Liver (tissue), 9 donors: ENCODE results near the gene ADK. TPM values are rescaled to one million over a fixed set of nuclear protein-coding genes. Genes with fewer than 3 reads are reported as not detected.

Source experiments
- DNase-seq: peaks from one replicate; pipeline ENCODE4 v3.0.0-alpha.2; 2017; ENCODE audit warnings: low spot score
- H3K27ac ChIP-seq, 2 donors: one replicate each; pipeline ENCODE4 v1.7.0; 2013; ENCODE audit warnings: inconsistent platforms in 2 of 2, low read length in 2 of 2, control low read depth in 1 of 2, low read depth in 1 of 2, mild to moderate bottlenecking in 1 of 2
- H3K27me3 ChIP-seq, 4 donors: one replicate each; pipeline versions ENCODE4 v1.6.1 to v1.7.0; 2013; ENCODE audit warnings: low read length in 3 of 4, inconsistent platforms in 1 of 4, mild to moderate bottlenecking in 1 of 4, moderate library complexity in 1 of 4; ENCODE audit not compliant: control insufficient read depth in 4 of 4, insufficient read depth in 4 of 4
- H3K36me3 ChIP-seq, 4 donors: one replicate each; pipeline versions ENCODE4 v1.6.1 to v1.7.0; 2013; ENCODE audit warnings: low read length in 3 of 4, mild to moderate bottlenecking in 3 of 4, low read depth in 1 of 4, moderate library complexity in 1 of 4; ENCODE audit not compliant: control insufficient read depth in 4 of 4, insufficient read depth in 3 of 4
- H3K4me1 ChIP-seq, 4 donors: one replicate each; pipeline versions ENCODE4 v1.6.1 to v1.7.0; 2013; ENCODE audit warnings: low read length in 3 of 4, mild to moderate bottlenecking in 3 of 4, moderate library complexity in 1 of 4; ENCODE audit not compliant: control insufficient read depth in 4 of 4, insufficient read depth in 4 of 4
- H3K4me3 ChIP-seq, 3 donors: one replicate each; pipeline versions ENCODE4 v1.6.1 to v1.7.0; 2013; ENCODE audit warnings: low read length in 3 of 3, control low read depth in 1 of 3, low read depth in 1 of 3, mild to moderate bottlenecking in 1 of 3
- H3K9ac ChIP-seq, 2 donors: one replicate each; pipeline ENCODE4 v1.7.0; 2013; ENCODE audit warnings: low read length in 2 of 2, mild to moderate bottlenecking in 2 of 2, moderate library complexity in 2 of 2, control low read depth in 1 of 2, low read depth in 1 of 2
- H3K9me3 ChIP-seq, 4 donors: one replicate each; pipeline versions ENCODE4 v1.6.1 to v1.7.0; 2013; ENCODE audit warnings: low read length in 3 of 4; ENCODE audit not compliant: control insufficient read depth in 4 of 4
- ATF3 ChIP-seq: IDR thresholded peaks from 2 replicates; pipeline ENCODE4 v1.6.1; 2016; ENCODE audit warnings: antibody characterized with exemption
- CTCF ChIP-seq: fragments of 150-350 bp; IDR thresholded peaks from 2 replicates; pipeline ENCODE4 v1.5.1; 2017; ENCODE audit warnings: improper control_type of control experiment, low read depth, low read length; ENCODE audit not compliant: missing input control
- EGR1 ChIP-seq, 2 donors: IDR thresholded peaks; 2 replicates each; pipeline ENCODE4 v1.6.1; 2016 to 2018; ENCODE audit warnings: antibody characterized with exemption in 2 of 2, low read depth in 2 of 2
- FOXA1 ChIP-seq: IDR thresholded peaks from 2 replicates; pipeline ENCODE4 v1.6.1; 2016; ENCODE audit warnings: antibody characterized with exemption
- FOXA2 ChIP-seq: IDR thresholded peaks from 2 replicates; pipeline ENCODE4 v1.6.1; 2016; ENCODE audit warnings: antibody characterized with exemption
- GABPA ChIP-seq, 2 donors: IDR thresholded peaks in 1 of 2; conservative IDR thresholded peaks in 1 of 2; 2 replicates each; pipeline ENCODE4 v1.6.1; 2016; ENCODE audit warnings: antibody characterized with exemption in 2 of 2, mild to moderate bottlenecking in 1 of 2, moderate library complexity in 1 of 2
- HNF4A ChIP-seq, 2 donors: conservative IDR thresholded peaks; 2 replicates each; pipeline ENCODE4 v1.6.1; 2016; ENCODE audit warnings: antibody characterized with exemption in 2 of 2, mild to moderate bottlenecking in 2 of 2
- HNF4G ChIP-seq: IDR thresholded peaks from 2 replicates; pipeline ENCODE4 v1.6.1; 2016; ENCODE audit warnings: antibody characterized with exemption
- JUND ChIP-seq, 2 donors: IDR thresholded peaks; 2 replicates each; pipeline ENCODE4 v1.6.1; 2016; ENCODE audit warnings: antibody characterized with exemption in 2 of 2
- MAX ChIP-seq: IDR thresholded peaks from 2 replicates; pipeline ENCODE4 v1.6.1; 2016; ENCODE audit warnings: antibody characterized with exemption
- NR2F2 ChIP-seq: IDR thresholded peaks from 2 replicates; pipeline ENCODE4 v1.6.1; 2016; ENCODE audit warnings: antibody characterized with exemption
- RAD21 ChIP-seq, 2 donors: IDR thresholded peaks; 2 replicates each; pipeline ENCODE4 v1.6.1; 2016; ENCODE audit warnings: antibody characterized with exemption in 2 of 2, mild to moderate bottlenecking in 2 of 2
- RXRA ChIP-seq, 2 donors: IDR thresholded peaks; 2 replicates each; pipeline ENCODE4 v1.6.1; 2017 to 2018; ENCODE audit warnings: antibody characterized with exemption in 2 of 2, mild to moderate bottlenecking in 1 of 2
- SP1 ChIP-seq: IDR thresholded peaks from 2 replicates; pipeline ENCODE4 v1.6.1; 2018; ENCODE audit warnings: antibody characterized with exemption, mild to moderate bottlenecking
- TAF1 ChIP-seq: conservative IDR thresholded peaks from 2 replicates; pipeline ENCODE4 v1.6.1; 2016; ENCODE audit warnings: antibody characterized with exemption, mild to moderate bottlenecking
- YY1 ChIP-seq: IDR thresholded peaks from 2 replicates; pipeline ENCODE4 v1.6.1; 2016; ENCODE audit warnings: antibody characterized with exemption, mild to moderate bottlenecking
- WGBS: extraction: QIAGEN DNeasy Blood & Tissue Kit; methylation state at CpG from one replicate; pipeline ENCODE4 v1.1.7; 2013; 5-methylcytosine and 5-hydroxymethylcytosine counted together
- polyA plus RNA-seq, 2 donors: library from polyadenylated mRNA; stranded (reverse) in 1 of 2; unstranded in 1 of 2; fragments of 200-250 nt in 1 of 2; fragments of >200 nt in 1 of 2; fragmentation: Nextera tagmentation in 1 of 2; extraction: Ambion mirVana in 1 of 2; gene quantifications; one replicate each; pipeline versions ENCODE4 v1.2.1 to v1.2.3, GENCODE V29; 2013 to 2015
- total RNA-seq, 2 donors: library from RNA; depleted of rRNA; stranded (reverse); fragments of >200 nt; gene quantifications; one replicate each; pipeline ENCODE4 v1.2.3, GENCODE V29; 2014
- TF ChIP-seq, protein P1 (sequence below): IDR thresholded peaks from 2 replicates; pipeline ENCODE4 v1.6.1; 2016; ENCODE audit warnings: antibody characterized with exemption
- TF ChIP-seq, protein P2 (sequence below): IDR thresholded peaks from 2 replicates; pipeline ENCODE4 v1.6.1; 2016; ENCODE audit warnings: antibody characterized with exemption, mild to moderate bottlenecking
- donor health status: healthy.
- donor health status: healthy.
- donor health status: healthy.
- donor health status: healthy.
- donor health status: healthy.

ADK gene
- total and polyA plus RNA-seq, 4 donors: 18.0 to 110 (median 65.5) TPM

- TF ChIP-seq RAD21 (IDR thresholded peaks at IDR 0.05) (no peak), FOXA2 (no peak), EGR1 (IDR thresholded peaks at IDR 0.05; ENCODE audit: low read depth in 2 of 2) (no peak), TAF1 (no peak), GABPA (IDR thresholded peaks at IDR 0.05 in 1 of 2, conservative IDR thresholded peaks at IDR 0.05 in 1 of 2) (no peak), HNF4A (conservative IDR thresholded peaks at IDR 0.05) (no peak)
Measured at GRCh38 chr10:74483356-74483755, 332.3 kb downstream of the ADK start (continued).

GRCh38 chr10:74485283-74485682, 334.3 kb downstream of the ADK start:
- TF ChIP-seq HNF4G: no peak
- no peak for TF ChIP-seq FOXA1
- TF ChIP-seq TAF1: no peak
- TF ChIP-seq JUND (IDR thresholded peaks at IDR 0.05): no peak
- TF ChIP-seq YY1: no peak
- TF ChIP-seq FOXA2: no peak
- no peak for TF ChIP-seq RAD21 (IDR thresholded peaks at IDR 0.05)
- no peak for TF ChIP-seq HNF4A (conservative IDR thresholded peaks at IDR 0.05)
- Histone ChIP-seq H3K4me1 (peaks cover 0 to 3% (median 0%) of the 10 kb centered on the region in 4 donors), H3K4me3 (no peak overlapping the region), H3K36me3 (peaks cover 0 to 2% (median 0%) of the 10 kb centered on the region in 4 donors), H3K9ac (no peak overlapping the region), H3K9me3 (no peaks in the 10 kb centered on the region), H3K27me3 (no peaks in the 10 kb centered on the region), H3K27ac (no peak overlapping the region)
- no peak for DNase-seq
- WGBS: 98% methylated on average over 2 of the region's 2 CpGs

- Histone ChIP-seq H3K27me3 (no peaks in the 10 kb centered on the region), H3K9me3 (no peaks in the 10 kb centered on the region), H3K9ac (no peak overlapping the region), H3K4me3 (no peak overlapping the region), H3K36me3 (peaks cover 0 to 2% (median 0%) of the 10 kb centered on the region in 4 donors), H3K4me1 (peaks cover 0 to 4% (median 0%) of the 10 kb centered on the region in 4 donors), H3K27ac (no peak overlapping the region)
- no peak for DNase-seq
- TF ChIP-seq FOXA2 (no peak), NR2F2 (no peak), JUND (IDR thresholded peaks at IDR 0.05) (no peak), RXRA (IDR thresholded peaks at IDR 0.05) (no peak), SP1 (no peak), EGR1 (IDR thresholded peaks at IDR 0.05; ENCODE audit: low read depth in 2 of 2) (no peak), YY1 (no peak), MAX (no peak), RAD21 (IDR thresholded peaks at IDR 0.05) (no peak), TAF1 (no peak), FOXA1 (no peak), CTCF (no peak), ATF3 (no peak), GABPA (IDR thresholded peaks at IDR 0.05 in 1 of 2, conservative IDR thresholded peaks at IDR 0.05 in 1 of 2) (no peak), HNF4G (no peak), HNF4A (conservative IDR thresholded peaks at IDR 0.05) (no peak)
- TF ChIP-seq, protein P1, sequence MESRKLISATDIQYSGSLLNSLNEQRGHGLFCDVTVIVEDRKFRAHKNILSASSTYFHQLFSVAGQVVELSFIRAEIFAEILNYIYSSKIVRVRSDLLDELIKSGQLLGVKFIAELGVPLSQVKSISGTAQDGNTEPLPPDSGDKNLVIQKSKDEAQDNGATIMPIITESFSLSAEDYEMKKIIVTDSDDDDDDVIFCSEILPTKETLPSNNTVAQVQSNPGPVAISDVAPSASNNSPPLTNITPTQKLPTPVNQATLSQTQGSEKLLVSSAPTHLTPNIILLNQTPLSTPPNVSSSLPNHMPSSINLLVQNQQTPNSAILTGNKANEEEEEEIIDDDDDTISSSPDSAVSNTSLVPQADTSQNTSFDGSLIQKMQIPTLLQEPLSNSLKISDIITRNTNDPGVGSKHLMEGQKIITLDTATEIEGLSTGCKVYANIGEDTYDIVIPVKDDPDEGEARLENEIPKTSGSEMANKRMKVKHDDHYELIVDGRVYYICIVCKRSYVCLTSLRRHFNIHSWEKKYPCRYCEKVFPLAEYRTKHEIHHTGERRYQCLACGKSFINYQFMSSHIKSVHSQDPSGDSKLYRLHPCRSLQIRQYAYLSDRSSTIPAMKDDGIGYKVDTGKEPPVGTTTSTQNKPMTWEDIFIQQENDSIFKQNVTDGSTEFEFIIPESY: no peak
- TF ChIP-seq, protein P2, sequence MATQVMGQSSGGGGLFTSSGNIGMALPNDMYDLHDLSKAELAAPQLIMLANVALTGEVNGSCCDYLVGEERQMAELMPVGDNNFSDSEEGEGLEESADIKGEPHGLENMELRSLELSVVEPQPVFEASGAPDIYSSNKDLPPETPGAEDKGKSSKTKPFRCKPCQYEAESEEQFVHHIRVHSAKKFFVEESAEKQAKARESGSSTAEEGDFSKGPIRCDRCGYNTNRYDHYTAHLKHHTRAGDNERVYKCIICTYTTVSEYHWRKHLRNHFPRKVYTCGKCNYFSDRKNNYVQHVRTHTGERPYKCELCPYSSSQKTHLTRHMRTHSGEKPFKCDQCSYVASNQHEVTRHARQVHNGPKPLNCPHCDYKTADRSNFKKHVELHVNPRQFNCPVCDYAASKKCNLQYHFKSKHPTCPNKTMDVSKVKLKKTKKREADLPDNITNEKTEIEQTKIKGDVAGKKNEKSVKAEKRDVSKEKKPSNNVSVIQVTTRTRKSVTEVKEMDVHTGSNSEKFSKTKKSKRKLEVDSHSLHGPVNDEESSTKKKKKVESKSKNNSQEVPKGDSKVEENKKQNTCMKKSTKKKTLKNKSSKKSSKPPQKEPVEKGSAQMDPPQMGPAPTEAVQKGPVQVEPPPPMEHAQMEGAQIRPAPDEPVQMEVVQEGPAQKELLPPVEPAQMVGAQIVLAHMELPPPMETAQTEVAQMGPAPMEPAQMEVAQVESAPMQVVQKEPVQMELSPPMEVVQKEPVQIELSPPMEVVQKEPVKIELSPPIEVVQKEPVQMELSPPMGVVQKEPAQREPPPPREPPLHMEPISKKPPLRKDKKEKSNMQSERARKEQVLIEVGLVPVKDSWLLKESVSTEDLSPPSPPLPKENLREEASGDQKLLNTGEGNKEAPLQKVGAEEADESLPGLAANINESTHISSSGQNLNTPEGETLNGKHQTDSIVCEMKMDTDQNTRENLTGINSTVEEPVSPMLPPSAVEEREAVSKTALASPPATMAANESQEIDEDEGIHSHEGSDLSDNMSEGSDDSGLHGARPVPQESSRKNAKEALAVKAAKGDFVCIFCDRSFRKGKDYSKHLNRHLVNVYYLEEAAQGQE: no peak
- WGBS: 96% methylated on average over 1 of the region's 1 CpG
Measured at GRCh38 chr10:74486659-74487058, 335.6 kb downstream of the ADK start.
